A673 (cell line): ENCODE measurements around the gene SLC25A41. TPM values are rescaled to one million over a fixed set of nuclear protein-coding genes. Genes with fewer than 3 reads are reported as not detected.

ENCODE experiments used
- BruUV-seq: library from RNA; stranded (reverse); fragments of 400-500 nt; replicated peaks from 2 replicates; lab custom pipeline; 2021; lab: Mats Ljungman, UMichigan
- CTCF ChIA-PET: fragments of 300-600 bp; sonication (Branson Sonifier 250); formaldehyde crosslinking; loops from one replicate; lab custom pipeline; 2022; ENCODE audit warnings: antibody characterized with exemption; lab: Charles Lee
- POLR2A ChIA-PET: fragments of 300-600 bp; sonication (Branson Sonifier 250); formaldehyde crosslinking; loops from one replicate; lab custom pipeline; 2022; ENCODE audit warnings: antibody characterized with exemption; ENCODE audit not compliant: low non-redundant PET; lab: Charles Lee
- DNase-seq: peaks from one replicate; pipeline ENCODE4 v3.0.0-alpha.2; 2015; ENCODE audit warnings: low spot score
- H3K27ac ChIP-seq: fragments of 200-600 bp; sonication (generic); 2 replicates; pipeline ENCODE4 v1.5.1; 2016; ENCODE audit warnings: mixed run types, low read depth, mild to moderate bottlenecking, mixed read lengths, antibody characterized with exemption, low read length; ENCODE audit not compliant: poor library complexity, severe bottlenecking
- H3K27me3 ChIP-seq: fragments of 200-600 bp; sonication (generic); replicated peaks from 2 replicates; pipeline ENCODE4 v1.6.1; 2017; ENCODE audit warnings: mixed run types, low read depth, mild to moderate bottlenecking, mixed read lengths, antibody characterized with exemption, low read length; ENCODE audit not compliant: insufficient read depth, poor library complexity
- H3K36me3 ChIP-seq: fragments of 200-600 bp; sonication (generic); 2 replicates; pipeline ENCODE4 v1.6.1; 2016; ENCODE audit warnings: mixed run types, mild to moderate bottlenecking, mixed read lengths, antibody characterized with exemption, low read length; ENCODE audit not compliant: insufficient read depth, poor library complexity, severe bottlenecking
- H3K4me1 ChIP-seq: fragments of 200-600 bp; sonication (generic); 2 replicates; pipeline ENCODE4 v1.6.1; 2017; ENCODE audit warnings: mixed run types, mild to moderate bottlenecking, mixed read lengths, antibody characterized with exemption, low read length; ENCODE audit not compliant: insufficient read depth, poor library complexity, severe bottlenecking
- H3K4me3 ChIP-seq: fragments of 200-600 bp; sonication (generic); 2 replicates; pipeline ENCODE4 v1.5.1; 2016; ENCODE audit warnings: low read depth, mixed run types, mild to moderate bottlenecking, mixed read lengths, low read length; ENCODE audit not compliant: poor library complexity, severe bottlenecking
- H3K9me3 ChIP-seq: fragments of 200-600 bp; sonication (generic); 2 replicates; pipeline ENCODE4 v1.6.1; 2016; ENCODE audit warnings: mixed run types, low read depth, mild to moderate bottlenecking, mixed read lengths, antibody characterized with exemption, low read length; ENCODE audit not compliant: poor library complexity, severe bottlenecking
- CTCF ChIP-seq: fragments of 300-800, 200-600 bp; sonication (generic); conservative IDR thresholded peaks from 2 replicates; pipeline ENCODE4 v1.5.1; 2017; ENCODE audit warnings: low read depth, mild to moderate bottlenecking, antibody characterized with exemption, low read length, moderate library complexity, mixed read lengths
- EZH2 ChIP-seq: fragments of 200-600 bp; sonication (generic); IDR thresholded peaks from 2 replicates; pipeline ENCODE4 v1.6.1; 2017; ENCODE audit warnings: borderline replicate concordance, low read depth, mild to moderate bottlenecking, mixed read lengths, antibody characterized with exemption, low read length; ENCODE audit not compliant: poor library complexity, severe bottlenecking
- intact Hi-C: fragments of 100-400 bp; cut with micrococcal nuclease; formaldehyde crosslinking; loops from one replicate; pipeline ENCODE4 v1.10.0; 2022; ENCODE audit not compliant: unreplicated experiment
- total RNA-seq: library from RNA; stranded (reverse); gene quantifications from 2 replicates; pipeline ENCODE4 v1.2.3, GENCODE V29; 2021

SLC25A41 gene
- total RNA-seq, 1 experiment from 2014 or later = 0.39 TPM

- DNase-seq = no peak
- Histone ChIP-seq H3K27ac (no peak overlapping the region), H3K4me1 (peaks cover 5% of the 10 kb centered on the region), H3K27me3 (no peaks in the 10 kb centered on the region), H3K9me3 (no peaks in the 10 kb centered on the region), H3K4me3 (peak overlapping the region; percentile 29), H3K36me3 (no peaks in the 10 kb centered on the region)
- POLR2A ChIA-PET = no interaction called here
- intact Hi-C loops = no loop called here
- no peak for TF ChIP-seq CTCF
- no peak for TF ChIP-seq EZH2
- no TSS peak for BruUV-seq
- CTCF ChIA-PET = interaction anchor here (0.9 kb wide), 1 partner anchor 41 kb away, joined by 3 read pairs; no protein-coding TSS in a partner anchor
Measured at GRCh38 chr19:6475321-6476108, 42.0 kb upstream of the SLC25A41 start.

- Histone ChIP-seq H3K27ac (no peak overlapping the region), H3K9me3 (no peaks in the 10 kb centered on the region), H3K27me3 (no peaks in the 10 kb centered on the region), H3K4me1 (peaks cover 5% of the 10 kb centered on the region), H3K36me3 (no peaks in the 10 kb centered on the region), H3K4me3 (no peak overlapping the region)
- DNase-seq = no peak
- CTCF ChIA-PET = interaction anchor here (0.7 kb wide), 1 partner anchor 18 kb away, joined by 4 read pairs; no protein-coding TSS in a partner anchor
- POLR2A ChIA-PET = no interaction called here
- TF ChIP-seq EZH2 = no peak
- no peak for TF ChIP-seq CTCF
- intact Hi-C loops = no loop called here
- BruUV-seq = no TSS peak
Measured at GRCh38 chr19:6473647-6474046, 40.1 kb upstream of the SLC25A41 start.

- Histone ChIP-seq H3K36me3 (no peaks in the 10 kb centered on the region), H3K27ac (no peak overlapping the region), H3K9me3 (no peaks in the 10 kb centered on the region), H3K4me3 (no peak overlapping the region), H3K27me3 (peaks cover 4% of the 10 kb centered on the region), H3K4me1 (peaks cover 5% of the 10 kb centered on the region)
- BruUV-seq = no TSS peak
- CTCF ChIA-PET = no interaction called here
- POLR2A ChIA-PET = no interaction called here
- no peak for DNase-seq
- intact Hi-C loops = no loop called here
- no peak for TF ChIP-seq CTCF
- TF ChIP-seq EZH2 = no peak
Measured at GRCh38 chr19:6472713-6473112, 39.1 kb upstream of the SLC25A41 start.
